ENCODE measurements around the gene CACNA1E.

CACNA1E gene

DNA sequence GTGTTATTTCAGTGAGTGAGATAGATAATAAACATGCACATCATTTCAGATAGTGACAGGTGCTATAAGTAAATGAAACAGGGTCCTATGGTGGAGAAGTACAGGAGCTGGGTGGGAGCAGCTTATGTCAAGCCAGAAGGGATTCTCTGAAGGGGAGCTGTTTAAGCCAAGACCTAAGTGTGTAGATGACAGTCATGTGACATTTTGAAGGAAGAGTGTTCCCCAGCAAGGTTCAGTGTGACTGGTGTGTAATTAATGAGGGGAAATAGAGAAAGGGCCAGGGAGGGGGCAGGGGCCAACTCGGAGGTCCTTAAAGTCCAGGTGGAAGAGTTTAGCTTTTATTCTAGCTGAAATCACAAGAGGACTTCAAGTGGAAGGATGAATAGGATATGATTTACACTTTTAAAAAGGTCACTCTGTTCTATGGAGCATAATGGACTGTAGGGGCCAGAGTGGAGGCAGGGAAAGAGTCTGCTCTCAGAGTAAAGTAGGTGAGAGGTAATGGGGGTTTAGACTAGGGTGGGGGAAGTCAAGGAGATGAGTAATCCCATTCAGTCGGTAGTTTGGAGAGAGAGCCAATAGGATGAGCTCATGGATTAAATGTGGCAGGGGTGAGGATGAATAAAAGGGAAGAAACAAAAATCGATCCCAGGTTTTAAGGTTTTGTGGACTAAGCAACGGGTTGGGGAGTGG is 243.1 kb downstream of the CACNA1E start:
- in situ Hi-C loops (cut with HindIII; ENCODE audit: low pct_unique_long_range_greater_than_20kb, low sequenced_read_pairs) = no loop called here
- no peak for DNase-seq (ENCODE audit: low read depth in 1 of 2, low spot score in 1 of 2)
- TF ChIP-seq JUND (IDR thresholded peaks at IDR 0.05; ENCODE audit: low read depth) = no peak

DNA sequence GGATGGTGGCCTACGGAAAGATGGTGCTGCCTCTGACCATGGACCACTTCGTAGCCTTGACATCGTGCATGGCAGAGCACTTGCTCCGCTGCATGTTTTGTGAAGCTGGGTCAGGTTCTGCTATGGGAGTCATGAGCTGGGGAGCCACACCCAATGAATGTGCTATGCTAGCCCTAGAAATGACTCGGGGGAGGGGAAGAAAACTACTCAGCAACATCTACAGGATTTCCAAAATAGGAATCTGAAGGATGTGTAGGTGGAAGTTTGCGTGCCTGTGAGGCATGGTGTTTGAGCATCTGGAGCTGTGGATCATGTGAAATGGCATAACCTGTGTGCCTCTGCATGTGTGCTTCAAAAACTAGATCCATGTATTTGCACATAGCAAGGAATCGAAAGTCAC is 247.3 kb downstream of the CACNA1E start:
- no peak for TF ChIP-seq JUND (IDR thresholded peaks at IDR 0.05; ENCODE audit: low read depth)
- in situ Hi-C loops (cut with HindIII; ENCODE audit: low pct_unique_long_range_greater_than_20kb, low sequenced_read_pairs) = no loop called here
- DNase-seq (ENCODE audit: low read depth in 1 of 2, low spot score in 1 of 2) = no peak

DNA sequence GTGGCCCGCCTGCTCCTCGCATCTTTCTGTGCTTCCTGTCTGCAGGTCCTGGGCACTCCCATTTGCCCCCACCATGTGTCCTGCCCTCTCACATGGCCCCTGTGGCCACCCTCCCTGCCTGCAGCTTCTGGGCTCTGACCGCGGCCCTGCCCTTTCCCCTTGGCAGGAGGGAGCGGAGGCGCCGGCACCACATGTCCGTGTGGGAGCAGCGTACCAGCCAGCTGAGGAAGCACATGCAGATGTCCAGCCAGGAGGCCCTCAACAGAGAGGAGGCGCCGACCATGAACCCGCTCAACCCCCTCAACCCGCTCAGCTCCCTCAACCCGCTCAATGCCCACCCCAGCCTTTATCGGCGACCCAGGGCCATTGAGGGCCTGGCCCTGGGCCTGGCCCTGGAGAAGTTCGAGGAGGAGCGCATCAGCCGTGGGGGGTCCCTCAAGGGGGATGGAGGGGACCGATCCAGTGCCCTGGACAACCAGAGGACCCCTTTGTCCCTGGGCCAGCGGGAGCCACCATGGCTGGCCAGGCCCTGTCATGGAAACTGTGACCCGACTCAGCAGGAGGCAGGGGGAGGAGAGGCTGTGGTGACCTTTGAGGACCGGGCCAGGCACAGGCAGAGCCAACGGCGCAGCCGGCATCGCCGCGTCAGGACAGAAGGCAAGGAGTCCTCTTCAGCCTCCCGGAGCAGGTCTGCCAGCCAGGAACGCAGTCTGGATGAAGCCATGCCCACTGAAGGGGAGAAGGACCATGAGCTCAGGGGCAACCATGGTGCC is 249.1 kb downstream of the CACNA1E start:
- no peak for TF ChIP-seq JUND (IDR thresholded peaks at IDR 0.05; ENCODE audit: low read depth)
- no peak for DNase-seq (ENCODE audit: low read depth in 1 of 2, low spot score in 1 of 2)
- in situ Hi-C loops (cut with HindIII; ENCODE audit: low pct_unique_long_range_greater_than_20kb, low sequenced_read_pairs) = no loop called here

DNA sequence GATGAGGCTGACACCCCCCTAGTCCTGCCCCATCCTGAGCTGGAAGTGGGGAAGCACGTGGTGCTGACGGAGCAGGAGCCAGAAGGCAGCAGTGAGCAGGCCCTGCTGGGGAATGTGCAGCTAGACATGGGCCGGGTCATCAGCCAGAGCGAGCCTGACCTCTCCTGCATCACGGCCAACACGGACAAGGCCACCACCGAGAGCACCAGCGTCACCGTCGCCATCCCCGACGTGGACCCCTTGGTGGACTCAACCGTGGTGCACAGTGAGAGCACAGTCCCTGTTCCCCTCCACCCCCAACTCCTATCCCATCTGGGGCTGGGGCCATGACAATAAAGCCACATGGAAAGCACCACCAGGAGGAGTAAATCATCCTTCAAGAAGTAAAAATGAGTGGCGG is 250.2 kb downstream of the CACNA1E start:
- TF ChIP-seq JUND (IDR thresholded peaks at IDR 0.05; ENCODE audit: low read depth) = no peak
- no peak for DNase-seq (ENCODE audit: low read depth in 1 of 2, low spot score in 1 of 2)
- in situ Hi-C loops (cut with HindIII; ENCODE audit: low pct_unique_long_range_greater_than_20kb, low sequenced_read_pairs) = no loop called here

DNA sequence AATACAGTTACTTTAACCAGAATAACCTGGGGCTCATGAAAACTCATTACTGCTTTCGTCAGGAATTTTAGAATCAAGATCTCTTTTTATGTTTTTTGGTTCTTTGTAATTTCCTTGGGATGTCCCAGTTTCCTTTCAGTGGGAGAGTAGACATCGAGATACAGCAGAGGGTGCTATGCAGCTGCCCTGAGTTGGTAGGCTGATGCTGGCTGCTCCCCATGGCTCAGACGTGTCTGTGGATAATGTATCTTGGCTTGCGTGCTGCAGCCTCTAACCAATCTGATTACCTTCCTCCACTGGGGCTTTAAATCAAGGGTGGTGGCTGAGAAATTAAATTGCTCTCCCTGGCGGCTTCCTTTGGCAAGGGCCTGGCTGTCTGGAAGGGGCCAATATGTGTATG is 253.7 kb downstream of the CACNA1E start:
- in situ Hi-C loops (cut with HindIII; ENCODE audit: low pct_unique_long_range_greater_than_20kb, low sequenced_read_pairs) = no loop called here
- DNase-seq (ENCODE audit: low read depth in 1 of 2, low spot score in 1 of 2) = peak in 1 of 2 experiments; percentile 21
- TF ChIP-seq JUND (IDR thresholded peaks at IDR 0.05; ENCODE audit: low read depth) = no peak

DNA sequence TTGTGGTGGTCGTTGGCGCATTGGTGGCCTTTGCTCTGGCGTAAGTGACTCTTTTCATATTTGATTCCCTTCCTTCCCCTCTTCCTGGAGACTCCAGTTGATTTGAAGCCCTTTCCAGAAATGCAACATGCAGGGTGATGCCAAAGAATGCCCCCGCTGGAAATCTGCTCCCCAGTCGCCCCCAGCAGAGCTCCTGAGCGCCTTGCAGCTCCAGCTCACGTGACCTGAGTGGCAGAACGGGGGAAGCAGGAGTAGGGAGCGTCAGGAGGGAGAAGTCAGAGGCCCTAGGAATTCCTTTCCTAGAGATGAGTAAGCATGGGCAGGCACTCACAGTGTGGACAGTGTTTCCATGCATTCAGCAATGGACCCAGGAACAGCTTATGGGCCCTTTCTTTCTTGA is 255.9 kb downstream of the CACNA1E start:
- in situ Hi-C loops (cut with HindIII; ENCODE audit: low pct_unique_long_range_greater_than_20kb, low sequenced_read_pairs) = no loop called here
- no peak for DNase-seq (ENCODE audit: low read depth in 1 of 2, low spot score in 1 of 2)
- no peak for TF ChIP-seq JUND (IDR thresholded peaks at IDR 0.05; ENCODE audit: low read depth)

DNA sequence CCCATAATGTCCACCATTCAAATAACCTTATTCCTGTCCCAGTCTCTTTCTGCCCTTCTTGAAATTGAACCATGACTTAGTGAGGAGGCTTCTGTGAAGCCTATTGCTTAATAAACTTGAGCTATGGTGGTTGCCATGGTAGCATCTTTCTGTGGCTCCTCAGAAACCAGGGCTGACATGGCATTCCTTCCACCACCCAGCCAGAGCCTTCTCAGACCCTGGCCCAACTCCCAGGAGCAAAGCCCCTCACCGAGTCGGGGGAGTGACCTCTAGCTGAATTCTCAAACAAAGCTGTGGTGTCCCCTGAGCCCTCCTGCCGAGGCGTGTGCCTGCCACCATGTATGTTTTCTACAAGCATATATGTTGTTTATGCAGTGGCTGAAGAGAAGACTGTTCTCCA is 259.1 kb downstream of the CACNA1E start:
- in situ Hi-C loops (cut with HindIII; ENCODE audit: low pct_unique_long_range_greater_than_20kb, low sequenced_read_pairs) = no loop called here
- no peak for TF ChIP-seq JUND (IDR thresholded peaks at IDR 0.05; ENCODE audit: low read depth)
- DNase-seq (ENCODE audit: low read depth in 1 of 2, low spot score in 1 of 2) = no peak

DNA sequence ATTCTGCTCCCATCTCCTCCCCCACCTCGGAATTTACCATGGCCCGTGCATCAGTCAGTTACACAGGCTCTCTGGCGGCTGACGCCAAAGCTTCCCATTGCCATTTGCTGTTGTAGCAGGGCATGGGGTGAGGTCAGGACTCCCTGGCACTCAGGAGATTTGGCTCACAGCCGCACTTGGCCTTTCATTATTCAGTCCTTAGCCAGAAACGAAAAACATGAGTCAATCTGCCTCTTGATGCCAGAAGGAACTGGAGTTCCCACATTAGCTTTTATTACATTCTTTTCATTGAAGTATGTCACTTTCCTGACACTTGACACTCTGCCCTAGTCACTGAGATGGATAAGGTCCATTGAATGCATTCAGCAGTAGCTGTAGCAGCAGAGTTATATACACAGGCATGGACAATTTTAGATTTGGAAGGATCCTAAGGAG is 260.6 kb downstream of the CACNA1E start:
- no peak for DNase-seq (ENCODE audit: low read depth in 1 of 2, low spot score in 1 of 2)
- no peak for TF ChIP-seq JUND (IDR thresholded peaks at IDR 0.05; ENCODE audit: low read depth)
- in situ Hi-C loops (cut with HindIII; ENCODE audit: low pct_unique_long_range_greater_than_20kb, low sequenced_read_pairs) = no loop called here

DNA sequence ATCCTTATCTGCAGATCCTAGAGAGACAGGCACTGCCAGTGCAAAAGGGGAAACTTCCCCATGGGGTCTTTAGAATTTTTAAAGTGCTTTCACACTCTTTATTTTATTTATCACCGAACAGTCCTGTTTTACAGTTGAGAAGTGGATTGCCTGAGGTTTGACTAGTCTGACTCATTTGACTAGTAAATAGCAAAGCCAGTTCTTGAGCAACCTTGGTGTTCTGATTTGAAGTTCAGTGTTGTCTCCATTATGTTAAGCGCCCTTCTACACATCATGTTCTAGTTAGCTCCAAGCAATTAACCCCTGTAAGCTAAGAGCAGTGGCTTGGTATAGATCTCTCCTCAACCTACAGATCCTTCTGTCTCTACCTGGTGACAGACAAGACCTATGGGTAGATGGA is 262.9 kb downstream of the CACNA1E start:
- DNase-seq (ENCODE audit: low read depth in 1 of 2, low spot score in 1 of 2) = no peak
- in situ Hi-C loops (cut with HindIII; ENCODE audit: low pct_unique_long_range_greater_than_20kb, low sequenced_read_pairs) = no loop called here

DNA sequence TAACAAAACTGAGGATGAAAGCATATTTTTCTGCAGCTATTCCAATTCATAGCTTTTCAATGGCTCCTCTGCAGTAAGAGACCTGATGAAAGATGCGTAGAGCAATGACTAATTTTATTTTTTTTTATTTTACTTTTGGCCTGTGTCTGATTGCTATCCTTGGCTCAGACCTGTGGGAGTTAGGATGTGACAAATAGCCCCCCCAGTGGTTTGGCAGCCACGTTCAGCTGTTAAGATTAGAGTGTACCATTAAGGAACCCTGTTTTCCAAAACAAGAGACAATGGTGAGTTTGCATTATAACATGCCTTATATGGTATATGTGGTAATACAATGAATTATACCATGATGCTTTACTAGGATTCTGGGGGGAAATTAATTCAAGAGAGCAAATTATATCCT is 264.7 kb downstream of the CACNA1E start:
- DNase-seq (ENCODE audit: low read depth in 1 of 2, low spot score in 1 of 2) = no peak
- TF ChIP-seq JUND (IDR thresholded peaks at IDR 0.05; ENCODE audit: low read depth) = no peak
- in situ Hi-C loops (cut with HindIII; ENCODE audit: low pct_unique_long_range_greater_than_20kb, low sequenced_read_pairs) = no loop called here

More for the DNA sequence above, 262.9 kb downstream of the CACNA1E start:
- TF ChIP-seq JUND (IDR thresholded peaks at IDR 0.05; ENCODE audit: low read depth) = no peak

DNA sequence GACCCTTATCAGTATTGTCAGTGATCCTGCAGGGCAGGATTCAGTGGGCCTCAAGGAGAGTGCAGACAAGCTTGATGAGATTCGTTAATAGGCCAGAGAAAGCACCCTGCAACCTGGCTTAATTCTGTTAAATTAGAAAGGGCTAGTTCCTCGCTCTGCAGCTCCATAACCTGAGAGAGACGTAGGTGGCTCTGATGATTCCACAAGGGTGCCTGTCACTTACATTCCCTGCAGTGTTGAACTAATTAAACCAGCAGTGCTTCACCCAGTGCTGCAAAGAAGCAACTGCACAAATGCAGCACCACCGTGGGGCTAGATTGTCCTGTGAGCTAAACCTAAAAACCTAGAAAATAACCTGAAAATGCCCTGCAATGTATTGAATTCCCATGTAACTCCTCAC is 270.8 kb downstream of the CACNA1E start:
- DNase-seq (ENCODE audit: low read depth in 1 of 2, low spot score in 1 of 2) = no peak
- in situ Hi-C loops (cut with HindIII; ENCODE audit: low pct_unique_long_range_greater_than_20kb, low sequenced_read_pairs) = no loop called here
- no peak for TF ChIP-seq JUND (IDR thresholded peaks at IDR 0.05; ENCODE audit: low read depth)

DNA sequence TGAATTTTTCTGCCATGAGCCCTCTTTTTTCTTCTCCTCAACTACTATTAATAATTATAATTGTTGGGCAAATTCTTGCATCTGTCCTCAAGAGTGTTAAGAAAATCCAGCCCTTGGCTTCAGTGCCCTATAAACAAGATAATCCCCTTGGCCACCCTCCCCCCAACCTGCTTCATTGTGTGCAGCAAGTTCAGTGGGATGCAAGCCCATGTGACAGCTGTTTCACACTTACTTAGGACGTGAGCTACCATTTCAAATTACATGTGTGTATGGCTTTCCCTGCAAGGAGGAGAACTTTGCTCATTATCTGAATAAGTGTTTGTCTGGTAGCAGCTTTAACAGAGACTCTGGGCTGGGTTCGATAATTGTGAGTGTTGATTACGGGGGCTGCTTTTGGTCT is 276.2 kb downstream of the CACNA1E start:
- in situ Hi-C loops (cut with HindIII; ENCODE audit: low pct_unique_long_range_greater_than_20kb, low sequenced_read_pairs) = no loop called here
- no peak for DNase-seq (ENCODE audit: low read depth in 1 of 2, low spot score in 1 of 2)
- TF ChIP-seq JUND (IDR thresholded peaks at IDR 0.05; ENCODE audit: low read depth) = no peak

DNA sequence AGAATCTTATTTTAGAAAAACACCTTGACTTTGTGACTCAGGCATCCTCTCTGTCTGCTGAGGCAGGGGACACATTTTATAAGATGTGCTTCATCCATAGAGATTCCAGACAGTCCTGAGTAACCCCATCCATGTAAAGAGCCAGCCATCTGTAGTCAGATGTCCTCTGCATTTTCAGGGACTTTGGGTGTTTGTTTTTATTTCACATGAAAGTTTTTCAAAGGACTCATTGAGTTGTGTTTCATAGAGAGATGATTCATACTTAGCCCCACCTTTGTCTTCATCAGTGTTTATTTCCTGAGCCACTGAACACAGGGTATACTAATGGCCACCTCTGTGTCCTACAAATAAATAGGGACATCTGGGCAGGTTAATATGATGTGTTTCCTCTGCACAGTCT is 280.4 kb downstream of the CACNA1E start:
- in situ Hi-C loops (cut with HindIII; ENCODE audit: low pct_unique_long_range_greater_than_20kb, low sequenced_read_pairs) = no loop called here
- no peak for TF ChIP-seq JUND (IDR thresholded peaks at IDR 0.05; ENCODE audit: low read depth)
- DNase-seq (ENCODE audit: low read depth in 1 of 2, low spot score in 1 of 2) = no peak

Measured in T47D (cell line).